Right cardiac atrium (tissue), 5 donors: ENCODE data around the gene TMEM59L. TPM values are rescaled to one million over a fixed set of nuclear protein-coding genes. Genes with fewer than 3 reads are reported as not detected.
A peak's percentile ranks its signal among the peaks of the same experiment; 100 is the strongest.

Experiments used
- ATAC-seq, 2 donors: fragments of 200-7000 bp; cut with Tn5 transposase; one replicate each; pipeline versions ENCODE4 v1.8.0 to v1.9.1; 2020; ENCODE audit warnings: moderate library complexity in 2 of 2, mild to moderate bottlenecking in 1 of 2
- DNase-seq, 3 donors: peaks; one replicate each; pipeline ENCODE4 v3.0.0-alpha.2; 2020
- H3K27ac ChIP-seq: one replicate; pipeline ENCODE4 v1.5.1; 2013; ENCODE audit warnings: mild to moderate bottlenecking, low read length, control low read depth, moderate library complexity
- H3K27me3 ChIP-seq: one replicate; pipeline ENCODE4 v1.6.1; 2013; ENCODE audit not compliant: control insufficient read depth, insufficient read depth
- H3K4me1 ChIP-seq: one replicate; pipeline ENCODE4 v1.6.1; 2013; ENCODE audit warnings: low read length; ENCODE audit not compliant: control insufficient read depth, insufficient read depth
- H3K4me3 ChIP-seq: one replicate; pipeline ENCODE4 v1.5.1; 2013; ENCODE audit warnings: low read length, control low read depth
- H3K9me3 ChIP-seq: one replicate; pipeline ENCODE4 v1.6.1; 2013; ENCODE audit warnings: low read length; ENCODE audit not compliant: control insufficient read depth
- WGBS: extraction: QIAGEN DNeasy Blood & Tissue Kit; methylation state at CpG from one replicate; pipeline ENCODE4 v1.1.7; 2013; 5-methylcytosine and 5-hydroxymethylcytosine counted together
- intact Hi-C, 4 donors: fragments of 100-400 bp; cut with DNase I; formaldehyde crosslinking; loops; one replicate each; pipeline versions ENCODE4 v1.11.0 to v1.14.0; 2022 to 2023
- polyA plus RNA-seq: library from polyadenylated mRNA; stranded (reverse); fragments of 200-250 nt; gene quantifications from one replicate; pipeline ENCODE4 v1.2.3, GENCODE V29; 2013
- total RNA-seq, 4 donors: library from RNA; stranded (reverse); fragmentation: NEBNext Ultra II Directional; extraction: Animal tissue kit (Norgen Biotek cat#: 25700); gene quantifications; one replicate each; pipeline ENCODE4 v1.2.1, GENCODE V29; 2021
- donor health status: healthy with polysubstance abuse.
- donor health status: DM: no; HTN: yes; CAD: no.
- donor health status: DM: no; HTN: no; CAD: no.
- donor health status: DM: no; HTN: yes; CAD: no; lungs with severe emphysema.
- donor health status: DM: yes; HTN: yes; CAD: no.

TMEM59L gene
- total and polyA plus RNA-seq, 5 donors = 2.2 to 5.9 (median 4.7) TPM

DNA sequence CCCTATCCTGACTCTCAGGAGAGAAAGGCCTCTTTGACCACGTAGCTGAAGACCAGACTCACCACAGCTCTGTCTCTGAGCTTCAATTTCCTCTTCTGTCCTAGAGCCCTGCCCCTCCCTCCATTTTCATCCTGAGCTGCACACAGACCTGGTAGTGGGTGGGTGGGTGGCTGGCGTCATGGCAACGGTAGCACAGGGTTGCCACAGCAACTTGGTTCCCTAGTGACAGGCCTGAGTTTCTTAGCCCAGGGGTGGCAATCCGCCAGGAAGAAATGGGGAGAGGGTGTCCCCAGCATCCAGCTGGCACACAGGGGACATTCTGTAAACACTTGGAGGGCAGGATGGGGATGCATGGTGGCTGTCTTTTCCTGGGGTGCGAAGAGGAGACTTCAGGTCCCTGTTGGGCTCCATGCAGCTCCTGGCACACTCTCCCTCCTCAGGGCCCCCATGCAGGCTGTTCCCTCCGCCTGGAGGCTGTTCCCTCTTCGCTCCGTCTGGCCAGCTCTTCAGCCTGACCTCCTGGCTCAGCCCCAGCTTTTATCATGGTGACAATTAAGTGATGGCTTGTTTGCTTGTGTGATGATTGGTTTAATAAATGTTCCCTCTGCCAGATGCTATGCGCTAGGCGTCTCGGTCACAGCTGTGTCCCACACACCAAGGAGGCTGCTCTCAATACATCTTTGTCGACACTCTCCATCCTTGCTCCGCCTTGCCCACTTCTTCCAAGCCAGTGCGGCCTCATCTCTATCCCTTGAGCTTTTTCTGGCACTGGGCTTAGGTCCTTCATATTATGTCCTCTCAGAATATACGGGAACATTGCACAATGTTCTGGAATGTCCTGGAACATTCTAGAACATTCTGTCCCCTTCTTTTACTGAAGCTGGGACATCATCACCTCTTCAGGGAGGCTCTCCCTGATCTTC lies 16.8 kb downstream of the TMEM59L start:
- Histone ChIP-seq H3K4me1 (no peaks in the 10 kb centered on the region), H3K4me3 (no peak overlapping the region), H3K9me3 (no peaks in the 10 kb centered on the region), H3K27ac (peak overlapping the region; percentile 50), H3K27me3 (no peaks in the 10 kb centered on the region)
- 52% methylated on average over 15 of the region's 15 CpGs for WGBS
- peak; percentile 93 to 94 for ATAC-seq
- intact Hi-C loops = no loop called here
- DNase-seq = peak; percentile 70 to 89 (median 82)

DNA sequence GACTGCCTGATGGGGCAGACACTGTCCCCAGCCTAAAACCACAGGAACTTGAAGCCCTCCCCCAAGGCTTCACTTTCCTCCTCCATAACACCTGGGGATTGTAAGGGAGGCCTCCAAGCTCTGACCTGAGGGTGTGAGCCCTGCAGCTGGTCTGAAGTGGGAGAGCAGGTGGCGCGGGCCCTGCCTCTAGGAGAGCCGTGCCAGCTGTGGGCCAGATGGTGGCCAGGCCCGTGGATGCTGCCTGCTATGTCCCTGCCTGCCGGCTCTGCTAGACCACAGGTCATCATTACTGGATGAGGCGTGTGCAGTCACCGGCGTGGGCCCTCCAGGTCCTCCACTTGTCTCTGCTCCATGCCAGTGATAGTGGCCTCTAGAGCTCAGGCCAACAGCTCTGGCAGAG lies 20.7 kb downstream of the TMEM59L start:
- Histone ChIP-seq H3K27ac (no peak overlapping the region), H3K27me3 (no peaks in the 10 kb centered on the region), H3K4me1 (no peaks in the 10 kb centered on the region), H3K9me3 (no peaks in the 10 kb centered on the region), H3K4me3 (no peak overlapping the region)
- DNase-seq (peak in 2 of 3 donors; percentile 52 to 59), ATAC-seq (no peak)
- intact Hi-C loops = no loop called here
- 84% methylated on average over 8 of the region's 8 CpGs for WGBS

DNA sequence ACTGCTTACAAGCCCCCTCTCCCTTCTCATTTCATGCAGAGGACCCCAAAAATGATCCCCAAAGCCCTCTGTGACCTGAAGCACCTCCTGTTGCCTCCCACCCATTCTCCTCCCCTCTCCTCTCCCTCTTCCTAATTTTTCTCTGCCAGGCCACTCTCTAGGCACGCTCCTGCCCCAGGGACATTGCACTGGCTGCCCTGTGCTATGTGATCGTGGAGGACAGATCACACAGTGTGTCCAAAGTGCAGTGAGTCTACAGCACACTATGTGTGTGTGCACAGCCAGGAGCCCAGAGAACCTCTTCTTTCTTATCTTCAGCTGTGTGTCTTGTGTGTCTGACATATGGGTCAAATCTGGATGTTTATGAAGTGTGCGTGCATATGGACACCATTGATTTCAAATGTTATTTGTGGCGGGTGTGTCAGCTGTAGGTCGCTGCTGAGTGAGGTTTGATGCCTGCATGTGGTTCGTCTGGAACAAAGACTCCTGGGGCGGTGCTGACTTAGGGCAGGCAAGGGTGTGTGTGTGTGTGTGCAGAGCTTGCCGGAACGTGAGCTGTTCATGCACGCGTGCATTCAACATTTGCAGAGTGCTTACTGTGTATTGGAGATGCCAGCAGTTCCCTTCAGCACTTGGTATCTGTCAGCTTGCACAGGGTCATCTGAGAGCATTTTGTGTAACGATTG lies 22.1 kb downstream of the TMEM59L start:
- ATAC-seq = no peak
- Histone ChIP-seq H3K27ac (no peak overlapping the region), H3K4me1 (no peaks in the 10 kb centered on the region), H3K4me3 (no peak overlapping the region), H3K27me3 (no peaks in the 10 kb centered on the region), H3K9me3 (no peaks in the 10 kb centered on the region)
- WGBS = 39% methylated on average over 12 of the region's 12 CpGs
- intact Hi-C loops = no loop called here
- peak in 1 of 3 donors; percentile 59 for DNase-seq

DNA sequence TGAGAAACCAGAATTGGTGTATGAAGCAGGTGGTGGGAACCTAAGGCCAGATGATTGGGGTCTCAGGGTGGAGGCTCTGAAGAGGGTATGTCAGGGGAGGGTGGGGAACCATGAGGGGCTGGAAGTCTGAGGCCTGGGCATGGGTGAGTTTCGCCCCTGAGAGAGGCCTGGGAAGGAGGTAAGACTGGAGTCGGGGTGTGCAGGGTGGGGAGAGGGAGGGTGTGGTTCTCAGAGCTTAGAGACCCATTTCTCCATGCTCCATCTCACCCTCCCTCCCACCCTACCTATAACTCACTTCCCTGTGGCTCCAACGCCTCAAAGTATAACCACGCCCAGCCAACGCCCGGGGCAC lies 23.1 kb downstream of the TMEM59L start:
- 22% methylated on average over 6 of the region's 6 CpGs for WGBS
- intact Hi-C loops = no loop called here
- Histone ChIP-seq H3K9me3 (no peaks in the 10 kb centered on the region), H3K4me1 (no peaks in the 10 kb centered on the region), H3K4me3 (no peak overlapping the region), H3K27ac (no peak overlapping the region), H3K27me3 (no peaks in the 10 kb centered on the region)
- ATAC-seq (no peak), DNase-seq (no peak)

DNA sequence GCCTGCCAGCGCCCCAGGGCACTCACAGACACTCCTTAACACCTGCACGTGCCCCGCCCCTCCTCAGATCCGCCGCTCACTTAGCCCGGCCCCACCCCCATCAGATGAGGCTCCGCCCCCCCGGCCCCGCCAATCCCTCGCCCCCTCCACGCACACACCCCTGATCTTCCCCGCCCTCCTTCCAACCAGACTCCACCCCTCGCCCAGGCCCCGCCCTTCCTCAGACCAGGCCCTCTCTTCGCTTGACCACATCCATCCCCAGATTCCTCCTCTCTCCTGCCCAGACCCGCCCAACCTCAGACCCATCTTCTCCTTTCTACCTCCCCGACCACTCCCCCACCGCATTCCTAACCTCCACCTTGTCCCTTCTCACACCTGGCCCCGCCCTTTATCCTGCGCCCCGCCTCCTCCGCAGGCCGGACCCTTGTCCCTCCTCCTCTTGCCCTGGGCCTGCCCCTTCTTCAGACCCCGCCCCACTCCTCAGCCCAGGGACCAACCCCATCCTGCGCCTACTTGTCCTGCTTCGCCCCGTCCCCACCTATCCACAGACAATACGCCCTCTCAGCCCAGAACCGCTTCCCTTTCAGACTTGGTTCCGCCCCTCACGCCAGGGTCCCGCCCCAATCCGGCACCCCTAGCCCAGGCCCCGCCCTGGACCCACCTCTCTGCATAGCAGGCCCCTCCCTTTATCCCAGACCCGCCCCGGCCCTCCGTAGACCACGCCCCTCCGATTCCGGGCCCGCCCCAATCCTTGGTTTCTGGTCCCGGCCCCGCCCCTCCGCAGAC lies 23.7 kb downstream of the TMEM59L start:
- H3K4me1 ChIP-seq = no peaks in the 10 kb centered on the region
- H3K9me3 ChIP-seq = no peaks in the 10 kb centered on the region
- H3K27me3 ChIP-seq = no peaks in the 10 kb centered on the region
- DNase-seq (peak; percentile 98 to 100 (median 99)), ATAC-seq (peak; percentile 97 to 98)
- H3K4me3 ChIP-seq = peak overlapping the region; percentile 75
- 2% methylated on average over 44 of the region's 44 CpGs for WGBS
- intact Hi-C loops = no loop called here
- peak overlapping the region; percentile 0 for H3K27ac ChIP-seq

DNA sequence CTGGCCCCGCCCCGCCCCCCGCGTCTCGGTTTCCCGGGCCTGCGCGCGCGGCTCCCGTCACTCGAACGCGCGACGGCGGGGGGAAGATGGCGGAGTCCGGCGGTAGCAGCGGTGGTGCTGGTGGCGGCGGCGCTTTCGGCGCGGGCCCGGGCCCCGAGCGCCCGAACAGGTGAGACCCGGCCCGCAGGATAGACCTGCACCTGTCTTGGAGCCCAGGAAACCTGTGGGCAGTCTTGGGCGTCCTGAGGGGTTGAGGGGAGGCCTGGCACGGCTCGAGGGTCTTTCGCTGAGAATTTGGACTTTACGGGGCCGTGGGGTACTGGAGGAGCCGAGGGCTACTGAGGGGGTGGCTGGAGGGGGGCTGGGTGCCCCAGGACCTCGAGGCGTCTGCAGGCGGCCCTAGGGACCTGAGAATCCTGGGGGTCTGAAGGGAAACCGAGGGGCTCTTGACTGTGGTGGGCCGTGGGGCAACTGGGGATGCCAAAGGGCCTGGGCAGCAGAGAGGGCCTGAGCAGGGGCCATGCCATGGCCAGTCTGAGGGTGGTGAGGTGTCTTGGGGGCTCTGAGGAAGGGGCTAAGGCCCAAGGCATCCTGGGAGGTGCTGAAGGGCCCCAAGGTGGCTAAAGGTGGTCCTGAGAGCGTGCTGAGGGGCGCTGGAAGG lies 24.4 kb downstream of the TMEM59L start, which contains the start of gene KLHL26:
Gene KLHL26, plus strand, starts transcription at position 60 of the 661 bp plus-strand sequence. Its CDS starts 27 bp downstream, at position 87.
- H3K4me1 ChIP-seq = no peaks in the 10 kb centered on the region
- intact Hi-C loops = no loop called here
- peak; percentile 0 for ATAC-seq
- no peak for DNase-seq
- peak within 1 kb of the TSS; percentile 75 for H3K4me3 ChIP-seq
- H3K9me3 ChIP-seq = no peaks in the 10 kb centered on the region
- 7% methylated on average over 47 of the region's 47 CpGs for WGBS
- H3K27ac ChIP-seq = peak within 1 kb of the TSS; percentile 55
- no peaks in the 10 kb centered on the region for H3K27me3 ChIP-seq

DNA sequence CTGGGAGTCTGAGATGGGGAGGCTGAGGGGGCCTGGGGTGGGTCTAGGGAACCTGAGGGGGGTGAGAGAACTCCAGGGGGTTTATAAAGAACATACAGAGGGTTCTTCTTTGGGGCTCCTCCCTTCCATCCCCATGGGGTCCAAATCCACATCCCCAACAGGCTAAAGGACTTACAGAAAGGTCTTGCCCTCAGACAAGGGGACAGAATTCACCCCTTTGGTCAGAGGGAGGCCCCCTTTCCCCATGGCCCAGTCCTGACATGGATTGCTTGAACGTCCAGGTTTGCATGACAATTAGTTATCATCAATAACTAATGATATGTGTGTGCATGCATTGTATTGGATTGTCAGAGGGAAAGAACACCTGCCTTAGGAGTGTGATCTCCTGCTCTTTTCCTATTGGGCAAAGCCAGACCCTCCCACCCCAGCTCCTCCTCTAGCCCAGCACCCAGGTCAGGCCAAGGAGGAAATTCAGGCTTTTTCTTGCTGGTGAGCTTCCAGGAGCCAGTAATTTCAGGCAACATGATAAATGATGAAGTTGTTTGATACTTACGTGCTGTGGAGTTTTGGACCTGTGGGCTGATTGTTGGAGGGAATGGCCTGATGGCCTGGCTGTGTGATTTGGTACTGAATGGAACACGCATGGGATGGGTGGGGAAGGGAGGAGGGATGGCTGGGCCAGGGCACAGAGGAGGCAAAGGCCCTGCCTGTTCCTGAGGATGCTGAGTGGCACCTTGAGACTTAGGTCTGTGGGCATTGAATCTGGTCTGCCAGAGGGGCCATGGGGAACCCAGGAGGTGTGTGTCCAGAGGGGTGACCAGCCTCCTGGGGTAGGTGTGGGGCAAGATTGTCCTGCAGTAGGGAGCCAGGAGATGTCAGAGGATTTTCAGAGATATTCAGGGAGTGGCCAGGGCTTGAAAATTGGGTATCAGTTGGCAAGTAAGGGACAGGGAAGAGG lies 25.3 kb downstream of the TMEM59L start:
- 30% methylated on average over 3 of the region's 3 CpGs for WGBS
- Histone ChIP-seq H3K4me3 (peak overlapping the region; percentile 75), H3K9me3 (no peaks in the 10 kb centered on the region), H3K27ac (peak overlapping the region; percentile 55), H3K4me1 (no peaks in the 10 kb centered on the region), H3K27me3 (no peaks in the 10 kb centered on the region)
- intact Hi-C loops = no loop called here
- DNase-seq (no peak), ATAC-seq (no peak)

DNA sequence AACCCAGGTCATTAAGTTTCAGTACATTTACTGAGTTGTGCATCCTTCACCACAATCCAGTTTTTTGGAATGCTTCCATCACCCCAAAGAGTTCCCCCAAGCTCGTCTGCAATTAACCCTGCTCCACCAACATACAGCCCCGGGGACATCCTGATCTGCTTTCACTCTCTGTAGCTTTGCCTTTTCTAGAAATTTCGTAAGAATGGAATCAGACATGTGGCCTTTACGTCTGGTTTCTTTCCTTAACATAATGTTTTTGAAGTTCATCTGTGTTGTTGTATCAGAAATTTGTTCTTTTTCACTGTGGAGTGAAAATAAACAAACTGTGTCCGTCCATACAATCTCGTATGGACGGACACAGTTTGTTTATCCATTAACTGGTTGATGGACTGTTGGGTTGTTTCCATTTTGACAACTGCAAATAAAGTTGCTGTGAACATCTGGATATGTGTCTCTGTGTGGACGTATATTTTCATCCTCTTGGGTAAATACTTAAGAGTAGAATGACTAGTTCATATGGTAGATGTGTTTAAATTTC lies 27.1 kb downstream of the TMEM59L start:
- WGBS = 67% methylated on average over 8 of the region's 8 CpGs
- H3K27ac ChIP-seq = no peak overlapping the region

DNA sequence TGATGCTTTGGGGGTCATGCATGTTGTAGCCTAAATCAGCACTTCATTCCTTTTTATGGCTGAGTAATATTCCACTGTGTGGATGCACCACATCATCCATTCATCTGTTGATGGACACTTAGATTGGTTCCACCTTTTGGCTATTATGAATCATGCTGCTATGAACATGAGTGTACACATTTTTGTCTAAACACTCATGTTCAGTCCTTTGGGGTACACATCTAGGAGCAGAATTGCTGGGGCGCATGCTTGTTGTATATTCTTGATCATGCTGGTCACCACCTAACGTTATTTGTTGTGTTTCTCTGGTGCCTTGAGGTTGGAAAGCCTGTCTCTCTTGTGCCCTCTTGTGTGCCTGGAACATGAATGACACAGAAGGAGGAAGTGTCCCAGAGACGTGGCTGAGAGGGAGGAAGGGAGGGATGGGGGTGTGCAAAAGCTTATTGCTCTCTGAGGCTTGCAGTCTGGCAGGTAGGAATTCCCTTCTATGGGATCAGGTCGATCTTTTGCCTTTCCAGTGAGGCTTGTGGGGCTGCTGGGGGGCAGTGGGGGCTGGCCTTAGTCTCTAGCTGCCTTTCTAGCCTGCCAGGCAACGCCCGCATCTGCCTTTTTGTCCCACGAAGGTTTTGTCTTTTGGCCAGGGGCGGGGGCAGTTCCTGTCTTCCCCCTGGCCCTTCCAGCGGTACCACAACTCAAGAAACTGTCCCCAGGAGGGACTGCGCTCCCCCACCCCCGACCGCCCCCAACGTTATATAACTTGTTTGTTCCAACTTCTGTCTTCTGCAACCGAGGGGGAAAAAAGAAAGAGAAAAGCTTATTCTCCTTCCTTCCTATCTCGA lies 31.7 kb downstream of the TMEM59L start:
- peak in 1 of 2 donors; percentile 28 for ATAC-seq
- Histone ChIP-seq H3K27ac (no peak overlapping the region), H3K4me1 (peaks cover 11% of the 10 kb centered on the region), H3K9me3 (no peaks in the 10 kb centered on the region), H3K4me3 (no peak overlapping the region), H3K27me3 (no peaks in the 10 kb centered on the region)
- peak in 2 of 3 donors; percentile 60 to 69 for DNase-seq
- 46% methylated on average over 15 of the region's 15 CpGs for WGBS
- intact Hi-C loops = no loop called here

More for the DNA sequence above, 27.1 kb downstream of the TMEM59L start:
- DNase-seq (no peak), ATAC-seq (no peak)
- intact Hi-C loops = no loop called here
- no peak overlapping the region for H3K4me3 ChIP-seq
- H3K27me3 ChIP-seq = no peaks in the 10 kb centered on the region
- H3K9me3 ChIP-seq = no peaks in the 10 kb centered on the region
- no peaks in the 10 kb centered on the region for H3K4me1 ChIP-seq
